DMS53 treated with DMSO at 0.1 percent for 48 hours (cell line): ENCODE data around the gene CRYBG2.

Source experiments
- DNase-seq: peaks from one replicate; lab custom pipeline; 2025; ENCODE audit not compliant: unreplicated experiment; lab: John Stamatoyannopoulos, UW

Gene CRYBG2

DNA sequence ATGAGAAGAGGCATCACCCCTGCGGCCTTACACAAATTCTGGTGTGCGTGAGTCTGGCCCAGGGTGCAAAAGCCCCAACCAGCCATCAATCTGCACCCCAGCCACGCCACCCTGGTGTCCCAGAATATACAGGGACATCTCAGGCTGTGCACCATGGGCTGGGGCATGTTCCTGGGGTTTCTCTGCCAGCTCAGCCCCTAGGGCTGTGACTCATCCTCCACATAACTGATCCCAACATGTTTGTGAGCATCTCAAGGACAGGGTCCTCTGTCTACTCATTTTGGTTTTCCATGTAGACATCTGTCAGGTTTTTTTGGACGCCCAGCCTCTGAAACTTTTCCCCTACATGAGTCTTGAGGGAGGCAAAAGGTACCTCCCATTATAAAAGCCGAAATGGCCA is 18.1 kb upstream of the CRYBG2 start:
- DNase-seq = no peak

DNA sequence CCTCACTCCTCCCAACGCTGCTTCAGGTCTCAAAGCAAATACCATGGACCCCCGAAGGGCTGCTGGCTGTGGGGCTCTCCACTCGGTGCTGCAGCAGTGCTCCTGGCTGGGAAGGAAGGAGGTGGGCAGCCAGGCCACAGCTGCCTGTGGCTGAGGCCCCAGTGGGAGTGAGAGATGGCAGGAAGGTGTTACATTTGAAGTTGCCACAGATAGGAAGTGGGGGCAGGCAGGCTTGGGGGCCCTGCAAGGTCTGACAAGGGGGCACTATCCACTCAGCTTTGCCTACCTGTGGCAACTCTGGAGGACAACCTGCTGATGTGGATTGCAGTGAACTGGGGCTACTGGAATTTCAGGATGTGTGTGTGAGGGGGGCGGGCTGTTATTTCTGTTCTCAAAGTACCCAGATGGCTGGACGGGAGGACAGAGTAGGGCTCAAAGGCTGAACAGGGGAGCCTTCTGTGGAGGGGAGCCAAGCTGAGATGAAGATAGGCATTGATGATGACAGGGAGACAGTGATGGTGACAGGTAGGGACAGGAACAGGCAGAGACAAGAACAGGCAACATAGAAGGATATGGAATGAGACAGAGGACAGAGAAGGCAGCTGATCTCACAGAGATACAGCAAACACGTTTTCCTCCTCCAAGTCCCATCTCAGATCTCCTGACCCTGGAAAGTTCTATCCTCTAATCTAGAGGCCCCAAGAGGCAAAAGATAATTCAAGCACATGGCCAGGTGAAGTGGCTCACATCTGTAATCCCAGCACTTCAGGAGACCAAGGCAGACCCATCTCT is 16.9 kb upstream of the CRYBG2 start:
- no peak for DNase-seq

DNA sequence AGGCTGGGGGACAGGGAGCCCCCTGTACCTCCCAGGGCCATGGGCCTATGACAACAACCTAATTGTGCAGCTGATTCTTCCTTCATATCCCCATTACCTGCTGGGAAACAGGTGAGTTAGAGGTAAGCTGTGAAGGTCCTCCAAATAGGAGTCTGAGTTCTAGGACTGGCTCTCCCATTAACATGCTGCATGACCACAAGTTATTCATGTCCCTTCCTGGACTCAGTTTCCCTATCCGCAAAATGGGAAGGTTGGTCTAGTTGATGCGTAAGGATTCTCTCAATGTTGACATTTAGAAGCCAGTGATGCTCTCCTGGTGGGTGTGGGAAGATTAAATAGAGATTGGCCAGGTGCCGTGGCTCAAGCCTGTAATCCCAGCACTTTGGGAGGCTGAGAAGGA is 14.6 kb upstream of the CRYBG2 start:
- DNase-seq = no peak

DNA sequence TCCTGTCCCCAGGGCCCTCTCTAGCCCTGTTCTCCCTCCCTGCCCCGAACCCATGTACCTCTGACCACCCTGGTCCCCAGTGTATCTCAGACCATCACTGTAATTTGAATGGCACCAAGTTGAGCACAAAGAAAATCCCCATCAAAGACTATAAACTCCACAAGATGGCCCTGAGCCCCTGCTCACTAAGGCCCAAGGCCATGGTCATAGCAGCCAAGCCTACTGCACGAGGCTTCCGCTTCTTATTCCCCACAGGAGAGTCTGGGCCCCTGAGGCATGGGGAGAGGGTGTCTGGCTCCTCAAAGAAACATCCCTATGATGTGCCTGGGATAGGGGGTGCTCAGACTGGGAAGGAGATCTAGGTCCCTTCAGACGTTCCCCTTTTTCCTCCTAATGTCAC is 14.1 kb upstream of the CRYBG2 start:
- no peak for DNase-seq

DNA sequence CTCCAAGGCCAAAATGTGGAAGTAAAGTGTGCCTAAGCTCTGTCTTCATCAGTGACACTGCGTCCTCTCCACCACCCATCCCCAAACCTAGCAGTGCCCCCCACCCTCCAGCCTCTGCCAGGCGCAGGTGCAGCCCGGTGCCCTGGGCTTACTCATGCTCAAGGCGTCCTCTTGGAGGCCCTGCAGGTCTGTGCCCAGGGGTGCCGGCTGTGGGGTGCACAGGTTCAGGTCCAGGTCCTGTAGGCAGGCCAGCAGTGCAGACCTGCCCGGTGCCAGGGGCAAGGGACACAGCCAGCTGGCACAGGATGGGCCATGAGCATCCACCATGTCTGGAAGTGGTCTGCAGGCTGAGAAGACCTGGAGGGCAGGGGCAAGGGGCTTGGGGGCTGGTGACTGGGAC is 13.5 kb upstream of the CRYBG2 start:
- DNase-seq = no peak

DNA sequence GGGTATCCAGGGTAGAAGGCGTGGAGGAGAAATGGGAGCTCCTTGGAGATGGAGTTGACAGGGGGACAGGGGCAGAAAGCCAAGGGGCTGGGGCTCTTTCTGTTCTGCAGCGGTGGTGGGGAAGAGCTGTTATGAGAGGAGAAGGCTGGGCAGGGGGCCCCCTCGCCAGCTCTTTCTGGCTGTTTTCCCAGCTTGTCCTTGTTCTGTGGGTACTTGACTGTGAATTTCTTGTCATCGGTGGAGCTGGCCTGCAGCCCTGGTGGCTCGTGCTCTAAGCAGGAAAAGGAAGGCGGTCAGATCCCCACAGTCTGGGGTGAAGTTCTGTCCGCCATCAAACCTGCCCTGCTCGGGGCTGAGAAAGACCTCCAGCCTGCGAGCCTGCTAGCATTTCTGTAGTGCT is 11.0 kb upstream of the CRYBG2 start:
- DNase-seq = no peak

DNA sequence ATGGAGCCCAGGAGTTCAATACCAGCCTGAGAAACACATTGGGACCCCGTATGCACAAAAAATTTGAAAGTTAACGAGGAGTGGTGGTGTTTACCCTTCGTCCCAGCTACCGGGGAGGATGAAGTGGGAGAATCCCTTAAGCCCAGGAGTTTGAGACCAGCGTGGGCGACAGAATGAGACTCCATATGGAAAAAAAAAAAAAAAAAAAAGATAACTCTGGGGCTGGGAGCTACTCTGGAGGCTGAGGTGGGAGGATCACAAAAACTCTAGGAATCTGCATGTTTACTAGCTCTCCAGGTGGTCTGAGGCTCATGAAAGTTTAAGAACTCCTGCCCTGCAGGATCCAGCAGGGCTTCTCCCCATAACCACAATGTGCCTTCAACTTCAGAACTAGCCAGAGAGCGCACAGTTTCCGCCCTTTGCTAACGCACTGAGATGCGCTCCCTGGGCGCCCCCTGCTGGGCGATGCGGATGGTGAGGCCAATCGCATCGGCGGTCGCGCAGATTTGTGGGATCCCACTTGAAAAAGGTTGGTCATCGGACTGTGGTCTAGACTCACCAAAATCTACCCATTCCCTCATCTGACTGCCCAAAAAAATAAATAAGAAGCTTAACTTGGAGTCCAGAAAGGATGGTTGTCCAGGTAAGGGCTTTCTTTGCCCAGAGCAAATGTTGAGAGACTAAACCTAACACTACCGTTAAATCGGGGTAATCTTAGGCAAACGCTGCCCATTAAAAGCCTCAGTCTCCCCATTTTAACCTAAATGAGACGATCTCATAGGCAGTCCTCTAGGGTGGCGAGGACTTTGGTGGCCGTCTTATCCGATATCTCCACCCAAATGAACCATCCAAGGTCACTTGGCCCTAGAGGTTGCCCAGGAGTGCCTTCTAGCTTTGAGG is 9.9 kb upstream of the CRYBG2 start:
- DNase-seq = peak; percentile 54

DNA sequence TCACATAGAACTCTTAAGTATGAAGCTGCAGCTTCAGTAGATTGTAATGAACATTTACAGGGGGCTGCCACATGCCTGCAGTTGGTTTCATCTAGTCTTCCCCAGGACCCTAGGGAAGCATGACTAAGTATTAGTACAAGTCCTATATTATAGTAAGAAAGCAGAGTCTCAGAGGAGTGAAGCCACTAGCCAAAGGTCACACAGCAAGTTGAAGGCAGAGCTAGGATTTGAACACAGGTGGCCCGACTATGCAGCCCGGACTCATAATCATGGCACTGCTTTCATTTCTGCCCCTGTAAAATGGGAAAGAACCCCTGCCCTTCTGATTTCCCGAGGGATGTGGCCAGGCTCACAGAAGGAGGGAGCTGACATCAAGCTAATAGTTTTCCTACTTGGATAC is 8.4 kb upstream of the CRYBG2 start:
- no peak for DNase-seq

DNA sequence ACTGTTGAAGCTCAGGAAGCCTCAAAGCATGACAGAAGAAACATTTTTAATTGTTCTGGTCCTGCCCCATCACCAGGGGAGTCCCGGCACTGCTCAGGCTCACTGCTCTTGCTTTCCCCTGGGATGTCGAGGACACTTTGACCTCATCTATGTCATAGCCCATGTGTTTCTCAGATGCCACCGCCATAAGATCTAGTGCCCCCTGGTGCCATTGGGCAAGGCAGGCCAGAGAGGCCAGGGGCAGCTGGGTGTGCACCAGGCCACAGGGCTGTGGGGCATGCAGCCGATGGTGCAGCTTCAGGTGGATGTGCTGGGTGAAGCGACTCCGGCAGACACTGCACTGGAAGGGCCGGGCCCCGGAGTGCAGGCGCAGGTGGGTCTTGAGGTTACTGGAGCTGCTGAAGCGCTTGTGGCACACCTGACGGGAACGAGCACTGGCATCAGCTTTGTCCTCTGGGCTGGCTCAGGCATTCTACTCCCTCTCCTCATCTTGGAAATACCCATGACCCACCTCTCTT is 7.7 kb upstream of the CRYBG2 start:
- DNase-seq = no peak

DNA sequence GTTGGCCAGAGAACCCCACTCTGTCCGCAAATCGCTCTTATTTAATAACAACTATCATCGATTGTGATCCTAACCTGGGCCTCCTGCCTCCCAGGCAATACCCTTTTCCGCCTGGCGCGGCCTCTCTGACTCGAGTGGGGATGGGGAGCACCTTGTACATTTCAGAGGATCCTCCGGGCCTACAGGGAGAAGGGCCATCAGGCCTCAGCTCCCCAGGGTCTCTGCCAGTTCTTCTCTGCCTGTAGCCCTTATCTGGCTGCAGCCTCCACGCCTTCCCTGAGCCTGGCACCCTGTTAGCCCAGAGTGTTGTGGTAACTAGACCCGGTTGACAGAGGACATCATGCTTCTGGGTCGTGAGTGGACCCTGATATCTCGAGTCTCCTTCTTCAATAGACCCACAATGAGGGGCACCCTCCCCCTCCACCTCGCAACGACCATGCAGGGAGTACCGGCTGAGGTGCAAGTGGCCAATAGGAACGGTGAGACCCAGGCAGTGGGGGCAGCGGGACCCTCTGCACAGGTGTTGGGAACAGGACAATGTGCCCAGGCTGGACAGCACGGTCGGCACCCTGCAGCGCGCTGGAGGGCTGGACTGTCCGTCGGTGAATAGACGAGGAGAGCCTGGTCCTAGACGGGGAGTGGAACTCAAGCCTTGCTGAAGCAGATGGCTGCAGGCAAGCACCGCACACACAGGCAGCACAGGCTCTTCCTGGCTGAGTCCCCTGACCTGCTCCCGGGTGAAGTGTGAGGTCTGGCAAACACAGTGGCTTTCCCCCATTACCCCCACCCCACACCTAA is 7.1 kb upstream of the CRYBG2 start:
- no peak for DNase-seq

DNA sequence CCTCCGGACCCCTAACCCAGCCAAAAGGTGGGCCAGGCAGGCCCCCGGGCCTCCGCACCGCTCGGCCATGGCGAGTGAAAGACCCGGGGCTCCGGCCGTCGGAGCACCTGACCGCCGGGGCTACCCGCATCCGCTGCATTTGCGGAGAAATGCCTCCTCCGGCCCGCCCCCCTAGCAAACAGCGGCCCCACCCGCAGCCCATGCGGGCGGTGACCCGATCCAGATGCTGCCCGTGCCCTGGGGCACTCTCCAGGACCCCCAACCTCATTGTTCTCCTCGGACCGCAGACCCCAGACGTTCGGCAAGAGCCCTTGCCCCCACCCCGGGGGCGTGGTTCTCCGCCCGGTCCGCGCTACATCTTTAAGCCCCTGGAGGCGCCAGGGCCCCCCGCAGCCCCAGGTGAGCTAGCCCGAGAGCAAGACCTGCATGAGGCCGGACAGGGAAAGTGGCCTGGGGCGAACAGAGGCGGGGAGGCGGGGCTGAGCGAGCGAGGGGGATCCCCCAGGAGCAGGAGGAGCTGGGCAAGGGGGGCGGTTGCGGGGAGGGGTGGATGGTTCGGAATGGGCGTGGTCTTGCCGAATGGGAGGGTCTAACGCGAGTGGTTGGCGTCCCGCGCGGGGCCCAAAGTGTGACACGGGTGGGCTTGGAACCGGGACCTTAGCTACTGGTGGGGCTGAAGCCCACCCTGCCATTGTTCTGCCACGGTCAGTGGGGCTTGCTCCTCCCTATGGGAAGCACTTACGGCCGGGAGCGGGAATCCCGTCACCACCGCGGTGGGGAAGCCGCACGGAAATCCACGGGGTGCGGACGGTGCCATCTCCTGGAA is 6.3 kb upstream of the CRYBG2 start:
- no peak for DNase-seq

DNA sequence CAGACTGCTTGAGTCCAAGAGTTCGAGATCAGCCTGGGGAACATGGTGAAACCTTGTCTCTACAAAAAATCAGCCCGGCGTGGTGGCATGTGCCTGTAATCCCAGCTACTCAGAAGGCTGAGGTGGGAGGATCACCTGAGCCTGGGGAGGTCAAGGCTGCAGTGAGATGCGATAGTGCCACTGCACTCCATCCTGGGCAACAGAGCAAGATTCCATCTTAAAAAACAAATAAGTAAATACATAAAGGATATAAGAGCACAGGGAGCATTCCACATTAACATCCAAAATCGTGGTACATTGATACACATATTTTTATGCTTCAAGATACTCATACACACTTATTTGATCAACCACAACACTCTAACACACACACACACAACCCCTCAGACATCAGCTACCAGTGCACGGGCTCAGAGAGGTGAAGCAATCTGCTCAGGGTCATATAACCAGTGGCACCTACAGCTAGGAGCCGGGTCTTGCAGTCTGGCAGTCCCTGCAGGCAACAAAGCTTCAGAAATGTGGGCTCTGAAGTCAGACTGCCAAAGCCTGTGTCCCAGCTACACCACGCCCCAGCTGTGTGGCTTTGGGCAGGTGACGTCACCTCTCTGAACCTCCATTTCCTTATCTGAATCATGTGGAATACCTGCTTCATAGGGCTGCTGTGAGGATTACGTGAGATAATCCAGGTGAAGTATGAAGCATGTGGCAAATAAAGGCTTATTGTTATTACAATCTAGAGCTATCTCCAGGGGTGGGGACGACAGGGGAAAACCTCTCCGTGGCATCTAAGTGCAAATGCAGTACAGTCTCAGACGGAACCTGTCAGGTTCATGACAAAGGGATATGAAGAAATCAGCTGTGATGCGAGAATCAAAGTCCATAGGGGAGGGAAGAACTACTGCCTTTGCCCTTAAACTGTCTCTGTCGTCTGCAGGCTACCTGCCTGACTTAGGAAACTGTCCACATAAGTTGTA is 4.8 kb upstream of the CRYBG2 start:
- peak; percentile 15 for DNase-seq

DNA sequence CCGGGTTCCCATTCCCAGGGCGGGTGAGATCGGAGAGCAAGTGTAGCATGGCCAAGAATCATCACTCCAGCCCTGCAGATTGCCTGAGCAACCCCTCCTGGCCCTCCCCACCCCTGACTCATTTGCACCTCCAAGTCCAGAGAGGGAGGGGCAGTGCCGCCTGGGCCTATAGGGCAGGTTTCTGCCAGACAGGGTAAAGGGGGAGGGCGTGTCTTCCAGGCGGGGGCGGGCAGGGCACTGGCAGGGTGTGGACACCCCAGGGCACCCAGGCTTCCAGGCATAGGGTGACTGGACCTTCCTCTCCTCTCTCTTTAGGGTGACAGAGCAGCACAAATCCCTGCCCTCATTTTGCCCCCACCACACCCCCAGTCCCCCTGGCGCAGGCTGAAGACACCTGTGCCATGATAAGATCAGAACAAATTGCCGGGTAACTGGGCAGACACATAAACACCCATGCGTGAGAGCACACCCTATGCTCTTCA is 3.2 kb upstream of the CRYBG2 start:
- no peak for DNase-seq

DNA sequence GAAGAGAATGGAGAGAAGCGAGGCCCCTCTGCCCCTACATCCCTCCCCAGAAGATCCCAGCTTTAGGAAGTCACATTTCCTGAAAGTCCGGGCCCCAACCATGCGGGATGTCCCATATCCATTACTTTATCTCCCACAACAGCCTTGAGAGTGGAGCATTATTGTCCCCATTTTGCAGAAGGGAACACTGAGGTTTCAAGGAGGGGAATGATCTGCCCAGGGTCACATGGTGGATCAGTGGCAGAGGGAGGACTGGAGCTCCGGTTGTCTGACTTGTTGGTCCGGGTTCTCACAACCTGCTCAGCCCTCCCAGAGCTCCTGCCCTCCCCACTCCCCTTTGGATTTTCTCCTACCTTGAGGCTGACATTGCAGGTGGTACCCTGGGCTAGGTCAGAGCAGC is 2.2 kb upstream of the CRYBG2 start:
- DNase-seq = no peak

DNA sequence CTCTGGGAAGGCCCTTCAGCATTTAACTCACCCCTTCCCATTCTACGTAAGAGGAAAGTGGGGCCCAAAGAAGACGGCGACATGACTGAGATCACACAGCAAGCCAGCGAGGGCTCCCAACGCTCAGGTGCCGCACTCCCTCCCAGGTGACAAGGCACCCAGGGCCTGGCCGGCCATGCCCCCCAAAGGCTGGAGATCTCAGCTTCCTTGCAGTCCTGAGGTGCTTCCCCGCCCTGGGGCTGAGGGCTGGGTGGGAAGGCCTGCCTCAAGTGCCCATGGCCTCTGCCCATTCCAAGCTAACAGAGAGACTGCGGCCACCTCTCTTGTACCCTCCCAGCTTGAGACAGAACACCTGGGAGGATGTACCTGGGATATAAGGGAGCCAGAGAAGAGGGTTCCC is 1.0 kb upstream of the CRYBG2 start:
- no peak for DNase-seq

DNA sequence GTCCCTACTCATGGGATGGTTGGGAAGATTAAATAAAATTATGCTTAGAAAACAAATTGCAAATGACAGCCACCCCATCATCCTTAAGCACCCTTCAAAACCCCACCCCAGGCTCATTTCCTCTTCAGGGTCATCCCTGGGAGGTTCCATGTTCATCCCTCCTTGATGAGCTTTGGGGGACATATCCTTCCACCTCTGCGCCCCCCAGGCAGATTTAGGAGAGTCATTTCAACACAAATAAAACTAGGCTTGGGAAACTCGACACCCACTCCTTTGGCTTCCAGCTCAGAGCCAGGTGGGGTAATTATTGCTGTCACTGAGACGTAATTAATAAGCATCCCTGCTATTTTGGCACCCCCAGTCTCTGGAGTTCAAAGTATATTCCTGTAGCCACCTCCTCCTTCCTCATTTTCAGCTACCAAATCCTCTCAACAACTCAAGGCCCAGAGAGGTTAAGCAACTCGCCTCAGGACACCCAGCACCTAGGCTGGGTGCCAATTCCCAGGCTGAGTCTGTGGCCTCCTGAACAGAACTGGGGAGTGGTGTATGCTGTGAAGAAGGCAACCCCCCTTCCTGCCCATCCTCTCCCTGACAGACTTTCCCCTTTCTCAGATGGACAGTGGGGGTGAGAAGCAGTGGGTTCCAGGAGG is 595 bp downstream of the CRYBG2 start:
- no peak for DNase-seq

DNA sequence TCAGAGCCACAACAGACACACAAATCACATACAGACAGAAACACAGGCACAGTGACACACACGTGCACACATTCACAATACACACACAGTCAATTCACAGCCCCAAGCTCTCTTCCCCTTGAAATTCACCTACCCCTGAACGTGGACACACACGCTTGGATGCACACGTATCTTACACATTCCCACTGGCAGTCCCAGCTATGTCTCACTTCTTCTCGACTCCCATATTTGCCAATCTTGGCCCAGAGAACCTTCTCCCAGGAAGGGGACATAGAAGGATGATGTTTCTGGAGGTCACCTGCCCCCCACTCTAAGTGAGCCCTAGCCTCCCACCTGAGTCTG is 1.6 kb downstream of the CRYBG2 start:
- no peak for DNase-seq

DNA sequence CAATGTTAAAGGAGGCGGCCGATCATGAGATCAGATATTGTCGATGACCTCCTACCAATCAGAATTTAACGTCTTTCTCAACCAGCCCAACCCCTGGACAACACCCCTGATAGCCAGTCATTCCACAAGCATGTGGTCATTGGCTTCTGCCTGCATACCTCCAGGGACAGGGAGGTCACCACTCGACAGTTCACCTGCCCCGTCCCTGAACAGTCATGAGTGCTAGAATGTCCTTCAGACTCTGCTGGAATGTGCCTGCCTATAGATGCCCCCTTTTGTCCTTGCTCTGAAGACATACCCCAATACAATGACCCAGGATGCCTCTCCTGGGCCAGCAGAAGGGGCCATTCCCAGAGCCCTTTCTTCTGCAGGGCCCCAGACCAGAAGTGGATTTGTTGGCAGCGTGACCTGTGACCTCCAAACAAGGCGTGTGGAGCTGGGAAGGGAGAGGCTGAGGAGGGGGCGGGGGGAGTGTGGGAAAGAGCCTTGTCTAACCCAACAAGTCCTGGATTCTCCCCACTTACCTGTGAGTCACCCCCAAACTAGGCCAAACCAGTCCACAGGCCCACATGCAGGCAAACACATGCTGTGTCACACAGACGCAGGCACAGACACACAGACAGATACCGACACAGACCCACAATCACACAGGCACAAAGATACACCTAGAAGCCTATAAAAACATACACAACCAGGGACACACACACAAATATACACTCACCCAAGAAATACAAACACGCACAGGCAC is 2.2 kb downstream of the CRYBG2 start:
- DNase-seq = no peak
